ENCODE measurements around the gene TMEM81. TPM values are rescaled to one million over a fixed set of nuclear protein-coding genes. Genes with fewer than 3 reads are reported as not detected.

The TMEM81 gene
- total RNA-seq, 1 experiment from 2014 or later: 2.3 TPM

GRCh38 chr1:205061227-205061626, 23.0 kb downstream of the TMEM81 start:
- no peaks in the 10 kb centered on the region for H3K36me3 ChIP-seq
- no peak for DNase-seq (ENCODE audit: low read depth in 1 of 2, low spot score in 2 of 2)
- H3K27ac ChIP-seq: no peak overlapping the region
- no peaks in the 10 kb centered on the region for H3K4me1 ChIP-seq (replicated peaks)
- H3K27me3 ChIP-seq (replicated peaks): peaks cover 2% of the 10 kb centered on the region; the same call in 1 of the 2 replicates
- no peak overlapping the region for H3K4me3 ChIP-seq
- H3K9me3 ChIP-seq (replicated peaks): no peaks in the 10 kb centered on the region

GRCh38 chr1:205060746-205061145, 23.5 kb downstream of the TMEM81 start:
- H3K27ac ChIP-seq: no peak overlapping the region
- H3K9me3 ChIP-seq (replicated peaks): no peaks in the 10 kb centered on the region
- no peaks in the 10 kb centered on the region for H3K36me3 ChIP-seq
- H3K4me3 ChIP-seq: no peak overlapping the region
- peaks cover 4% of the 10 kb centered on the region; the same call in 1 of the 2 replicates for H3K27me3 ChIP-seq (replicated peaks)
- H3K4me1 ChIP-seq (replicated peaks): no peaks in the 10 kb centered on the region
- DNase-seq (ENCODE audit: low read depth in 1 of 2, low spot score in 2 of 2): no peak

- Histone ChIP-seq H3K27me3 (replicated peaks) (peaks cover 6% of the 10 kb centered on the region; the same call in 1 of the 2 replicates), H3K9me3 (replicated peaks) (no peaks in the 10 kb centered on the region), H3K27ac (no peak overlapping the region), H3K4me1 (replicated peaks) (no peaks in the 10 kb centered on the region), H3K36me3 (no peaks in the 10 kb centered on the region), H3K4me3 (no peak overlapping the region)
- DNase-seq (ENCODE audit: low read depth in 1 of 2, low spot score in 2 of 2): no peak
These were observed 24.6 kb downstream of the TMEM81 start for GRCh38 chr1:205059660-205060059.

GRCh38 chr1:205058853-205059252, 25.4 kb downstream of the TMEM81 start:
- Histone ChIP-seq H3K4me3 (no peak overlapping the region), H3K27me3 (replicated peaks) (peaks cover 6% of the 10 kb centered on the region; the same call in 1 of the 2 replicates), H3K4me1 (replicated peaks) (no peaks in the 10 kb centered on the region), H3K9me3 (replicated peaks) (no peaks in the 10 kb centered on the region), H3K27ac (no peak overlapping the region), H3K36me3 (no peaks in the 10 kb centered on the region)
- no peak for DNase-seq (ENCODE audit: low read depth in 1 of 2, low spot score in 2 of 2)

GRCh38 chr1:205057808-205058575, 26.3 kb downstream of the TMEM81 start:
- Histone ChIP-seq H3K36me3 (no peaks in the 10 kb centered on the region), H3K27me3 (replicated peaks) (peaks cover 13% of the 10 kb centered on the region), H3K9me3 (replicated peaks) (no peaks in the 10 kb centered on the region), H3K4me3 (no peak overlapping the region), H3K27ac (no peak overlapping the region), H3K4me1 (replicated peaks) (no peaks in the 10 kb centered on the region)
- DNase-seq (ENCODE audit: low read depth in 1 of 2, low spot score in 2 of 2): no peak

- Histone ChIP-seq H3K27me3 (replicated peaks) (peaks cover 14% of the 10 kb centered on the region), H3K36me3 (no peaks in the 10 kb centered on the region), H3K4me3 (no peak overlapping the region), H3K4me1 (replicated peaks) (no peaks in the 10 kb centered on the region), H3K27ac (no peak overlapping the region), H3K9me3 (replicated peaks) (no peaks in the 10 kb centered on the region)
- DNase-seq (ENCODE audit: low read depth in 1 of 2, low spot score in 2 of 2): no peak
These were observed 27.2 kb downstream of the TMEM81 start for GRCh38 chr1:205056956-205057568.

GRCh38 chr1:205056188-205056611, 28.1 kb downstream of the TMEM81 start:
- DNase-seq (ENCODE audit: low read depth in 1 of 2, low spot score in 2 of 2): no peak
- H3K27ac ChIP-seq: no peak overlapping the region
- no peak overlapping the region for H3K4me3 ChIP-seq
- H3K36me3 ChIP-seq: no peaks in the 10 kb centered on the region
- peaks cover 14% of the 10 kb centered on the region for H3K27me3 ChIP-seq (replicated peaks)
- H3K4me1 ChIP-seq (replicated peaks): no peaks in the 10 kb centered on the region
- no peaks in the 10 kb centered on the region for H3K9me3 ChIP-seq (replicated peaks)

GRCh38 chr1:205054013-205054412, 30.2 kb downstream of the TMEM81 start:
- H3K4me3 ChIP-seq: no peak overlapping the region
- no peak overlapping the region for H3K27ac ChIP-seq
- H3K9me3 ChIP-seq (replicated peaks): no peaks in the 10 kb centered on the region
- no peak for DNase-seq (ENCODE audit: low read depth in 1 of 2, low spot score in 2 of 2)
- H3K36me3 ChIP-seq: no peaks in the 10 kb centered on the region
- H3K4me1 ChIP-seq (replicated peaks): no peaks in the 10 kb centered on the region
- H3K27me3 ChIP-seq (replicated peaks): peaks cover 30% of the 10 kb centered on the region

- Histone ChIP-seq H3K4me3 (no peak overlapping the region), H3K27me3 (replicated peaks) (peaks cover 31% of the 10 kb centered on the region), H3K27ac (no peak overlapping the region), H3K9me3 (replicated peaks) (no peaks in the 10 kb centered on the region), H3K36me3 (no peaks in the 10 kb centered on the region), H3K4me1 (replicated peaks) (no peaks in the 10 kb centered on the region)
- no peak for DNase-seq (ENCODE audit: low read depth in 1 of 2, low spot score in 2 of 2)
These were observed 31.0 kb downstream of the TMEM81 start for GRCh38 chr1:205053296-205053695.

GRCh38 chr1:205052690-205053089, 31.6 kb downstream of the TMEM81 start:
- no peak for DNase-seq (ENCODE audit: low read depth in 1 of 2, low spot score in 2 of 2)
- H3K4me3 ChIP-seq: no peak overlapping the region
- no peaks in the 10 kb centered on the region for H3K4me1 ChIP-seq (replicated peaks)
- H3K27ac ChIP-seq: no peak overlapping the region
- H3K36me3 ChIP-seq: no peaks in the 10 kb centered on the region
- H3K27me3 ChIP-seq (replicated peaks): peaks cover 34% of the 10 kb centered on the region
- H3K9me3 ChIP-seq (replicated peaks): no peaks in the 10 kb centered on the region

GRCh38 chr1:205049479-205049878, 34.8 kb downstream of the TMEM81 start:
- no peaks in the 10 kb centered on the region for H3K9me3 ChIP-seq (replicated peaks)
- H3K4me3 ChIP-seq: no peak overlapping the region
- no peaks in the 10 kb centered on the region for H3K36me3 ChIP-seq
- no peak for DNase-seq (ENCODE audit: low read depth in 1 of 2, low spot score in 2 of 2)
- H3K27me3 ChIP-seq (replicated peaks): peaks cover 46% of the 10 kb centered on the region
- no peak overlapping the region for H3K27ac ChIP-seq
- no peaks in the 10 kb centered on the region for H3K4me1 ChIP-seq (replicated peaks)

- H3K36me3 ChIP-seq: no peaks in the 10 kb centered on the region
- no peaks in the 10 kb centered on the region for H3K9me3 ChIP-seq (replicated peaks)
- no peak overlapping the region for H3K27ac ChIP-seq
- no peak overlapping the region for H3K4me3 ChIP-seq
- H3K4me1 ChIP-seq (replicated peaks): no peaks in the 10 kb centered on the region
- no peak for DNase-seq (ENCODE audit: low read depth in 1 of 2, low spot score in 2 of 2)
- peaks cover 51% of the 10 kb centered on the region for H3K27me3 ChIP-seq (replicated peaks)
These were observed 35.9 kb downstream of the TMEM81 start for GRCh38 chr1:205048382-205048781.

GRCh38 chr1:205047764-205048231, 36.5 kb downstream of the TMEM81 start:
- Histone ChIP-seq H3K27ac (no peak overlapping the region), H3K4me3 (no peak overlapping the region), H3K36me3 (no peaks in the 10 kb centered on the region), H3K9me3 (replicated peaks) (no peaks in the 10 kb centered on the region), H3K4me1 (replicated peaks) (no peaks in the 10 kb centered on the region), H3K27me3 (replicated peaks) (peaks cover 51% of the 10 kb centered on the region)
- no peak for DNase-seq (ENCODE audit: low read depth in 1 of 2, low spot score in 2 of 2)

- H3K4me1 ChIP-seq (replicated peaks): no peaks in the 10 kb centered on the region
- H3K27ac ChIP-seq: no peak overlapping the region
- H3K9me3 ChIP-seq (replicated peaks): no peaks in the 10 kb centered on the region
- H3K36me3 ChIP-seq: no peaks in the 10 kb centered on the region
- peaks cover 59% of the 10 kb centered on the region for H3K27me3 ChIP-seq (replicated peaks)
- no peak for DNase-seq (ENCODE audit: low read depth in 1 of 2, low spot score in 2 of 2)
- no peak overlapping the region for H3K4me3 ChIP-seq
These were observed 37.4 kb downstream of the TMEM81 start for GRCh38 chr1:205046870-205047269.
